Measurements from ENCODE around the gene SPPL3.
"Not testable (repeated sequence)": the region's sequence is repeated elsewhere in the genome, so short reads cannot be mapped to it uniquely, and the experiment has no call there.

SPPL3 gene

GRCh38 chr12:120793357-120793756 is 110.8 kb downstream of the SPPL3 start:
- TF ChIP-seq REST (IDR thresholded peaks at IDR 0.05; ENCODE audit: insufficient replicate concordance, low read depth) (no peak), SPI1 (IDR thresholded peaks at IDR 0.05; ENCODE audit: borderline replicate concordance, low read depth) (no peak), POLR2AphosphoS5 (IDR thresholded peaks at IDR 0.05; ENCODE audit: low read depth) (no peak), GABPA (IDR thresholded peaks at IDR 0.05; ENCODE audit: low read depth) (no peak), CTCF (IDR thresholded peaks at IDR 0.05; ENCODE audit: insufficient read depth, low read length) (no peak)
- Histone ChIP-seq H3K27me3 (ENCODE audit: insufficient read depth, poor library complexity, severe bottlenecking) (no peaks in the 10 kb centered on the region), H3K27ac (replicated peaks) (no peak overlapping the region), H3K4me3 (replicated peaks; ENCODE audit: insufficient read depth, low read length) (no peak overlapping the region)
- DNase-seq (ENCODE audit: low read depth in 1 of 2, low spot score in 1 of 2) = no peak

GRCh38 chr12:120792456-120792855 is 111.7 kb downstream of the SPPL3 start:
- H3K27ac ChIP-seq (replicated peaks); H3K4me3 ChIP-seq (replicated peaks; ENCODE audit: insufficient read depth, low read length); H3K27me3 ChIP-seq (ENCODE audit: insufficient read depth, poor library complexity, severe bottlenecking); DNase-seq (ENCODE audit: low read depth in 1 of 2, low spot score in 1 of 2): not testable (repeated sequence)

GRCh38 chr12:120791669-120792176 is 112.4 kb downstream of the SPPL3 start:
- Histone ChIP-seq H3K27me3 (ENCODE audit: insufficient read depth, poor library complexity, severe bottlenecking) (no peaks in the 10 kb centered on the region), H3K4me3 (replicated peaks; ENCODE audit: insufficient read depth, low read length) (no peak overlapping the region), H3K27ac (replicated peaks) (no peak overlapping the region)
- DNase-seq (ENCODE audit: low read depth in 1 of 2, low spot score in 1 of 2) = no peak
- TF ChIP-seq POLR2AphosphoS5 (IDR thresholded peaks at IDR 0.05; ENCODE audit: low read depth) (no peak), SPI1 (IDR thresholded peaks at IDR 0.05; ENCODE audit: borderline replicate concordance, low read depth) (no peak), GABPA (IDR thresholded peaks at IDR 0.05; ENCODE audit: low read depth) (no peak), CTCF (IDR thresholded peaks at IDR 0.05; ENCODE audit: insufficient read depth, low read length) (no peak), REST (IDR thresholded peaks at IDR 0.05; ENCODE audit: insufficient replicate concordance, low read depth) (no peak)

GRCh38 chr12:120790114-120790513 is 114.0 kb downstream of the SPPL3 start:
- TF ChIP-seq CTCF (IDR thresholded peaks at IDR 0.05; ENCODE audit: insufficient read depth, low read length) (no peak), POLR2AphosphoS5 (IDR thresholded peaks at IDR 0.05; ENCODE audit: low read depth) (no peak), GABPA (IDR thresholded peaks at IDR 0.05; ENCODE audit: low read depth) (no peak), REST (IDR thresholded peaks at IDR 0.05; ENCODE audit: insufficient replicate concordance, low read depth) (no peak), SPI1 (IDR thresholded peaks at IDR 0.05; ENCODE audit: borderline replicate concordance, low read depth) (no peak)
- Histone ChIP-seq H3K27me3 (ENCODE audit: insufficient read depth, poor library complexity, severe bottlenecking) (no peaks in the 10 kb centered on the region), H3K4me3 (replicated peaks; ENCODE audit: insufficient read depth, low read length) (no peak overlapping the region), H3K27ac (replicated peaks) (no peak overlapping the region)
- DNase-seq (ENCODE audit: low read depth in 1 of 2, low spot score in 1 of 2) = no peak

Measured in HL-60 (cell line).